ENCODE data around the gene DNALI1.
"Not testable (repeated sequence)": the region's sequence is repeated elsewhere in the genome, so short reads cannot be mapped to it uniquely, and the experiment has no call there.

DNALI1 gene

GRCh38 chr1:37517569-37517968 lies 39.2 kb upstream of the DNALI1 start:
- H3K27me3 ChIP-seq (ENCODE audit: insufficient read depth, low read depth, severe bottlenecking), result no peaks in the 10 kb centered on the region
- peaks cover 8% of the 10 kb centered on the region for H3K36me3 ChIP-seq
- no peak overlapping the region for H3K27ac ChIP-seq
- no peak for TF ChIP-seq CTCF (IDR thresholded peaks at IDR 0.05; ENCODE audit: low read depth, low read length)
- H3K4me3 ChIP-seq (ENCODE audit: low read depth, low read length), result no peak overlapping the region
- no peaks in the 10 kb centered on the region for H3K9me3 ChIP-seq (ENCODE audit: severe bottlenecking)
- no peak for DNase-seq

- H3K27me3 ChIP-seq (ENCODE audit: insufficient read depth, low read depth, severe bottlenecking); H3K36me3 ChIP-seq; DNase-seq; H3K9me3 ChIP-seq (ENCODE audit: severe bottlenecking); H3K27ac ChIP-seq; H3K4me3 ChIP-seq (ENCODE audit: low read depth, low read length): not testable (repeated sequence)
These were observed 38.5 kb upstream of the DNALI1 start for GRCh38 chr1:37518241-37518640.

DNA sequence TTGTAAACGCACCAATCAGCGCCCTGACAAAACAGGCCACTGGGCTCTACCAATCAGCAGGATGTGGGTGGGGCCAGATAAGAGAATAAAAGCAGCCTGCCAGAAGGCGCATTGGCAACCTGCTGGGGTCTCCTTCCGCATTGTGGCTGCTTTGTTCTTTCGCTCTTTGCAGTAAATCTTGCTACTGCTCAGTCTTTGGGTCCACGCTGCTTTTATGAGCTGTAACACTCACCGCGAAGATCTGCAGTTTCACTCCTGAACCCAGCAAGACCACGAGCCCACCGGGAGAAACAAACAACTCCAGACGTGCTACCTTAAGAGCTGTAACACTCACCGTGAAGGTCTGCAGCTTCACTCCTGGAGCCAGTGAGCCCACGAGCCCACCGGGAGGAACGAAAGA lies 37.8 kb upstream of the DNALI1 start:
- H3K36me3 ChIP-seq; H3K9me3 ChIP-seq (ENCODE audit: severe bottlenecking): not testable (repeated sequence)

DNA sequence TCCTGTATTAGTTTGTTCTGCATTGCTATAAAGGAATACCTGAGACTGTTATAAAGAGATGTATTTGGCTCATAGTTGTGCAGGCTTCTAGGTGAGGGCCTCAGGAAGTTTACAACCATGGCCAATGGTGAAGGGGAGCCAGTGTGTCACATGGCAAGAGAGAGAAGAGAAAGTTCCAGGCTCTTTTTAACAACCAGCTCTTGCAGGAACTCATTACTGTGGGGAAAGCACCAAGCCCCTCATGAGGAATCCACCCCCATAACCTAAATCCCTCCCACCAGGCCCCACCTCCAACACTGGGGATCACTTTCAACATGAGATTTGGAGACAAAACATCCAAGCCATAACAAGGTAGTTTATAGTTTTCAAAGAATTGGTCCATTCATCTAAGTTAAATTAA lies 37.1 kb upstream of the DNALI1 start:
- TF ChIP-seq CTCF (IDR thresholded peaks at IDR 0.05; ENCODE audit: low read depth, low read length), result no peak
- no peak for DNase-seq

More for the DNA sequence above, 37.8 kb upstream of the DNALI1 start:
- not testable (repeated sequence) for DNase-seq; H3K27ac ChIP-seq; H3K4me3 ChIP-seq (ENCODE audit: low read depth, low read length); H3K27me3 ChIP-seq (ENCODE audit: insufficient read depth, low read depth, severe bottlenecking)

GRCh38 chr1:37529888-37530287 lies 26.9 kb upstream of the DNALI1 start:
- not testable (repeated sequence) for H3K27me3 ChIP-seq (ENCODE audit: insufficient read depth, low read depth, severe bottlenecking); H3K27ac ChIP-seq; H3K4me3 ChIP-seq (ENCODE audit: low read depth, low read length); DNase-seq; H3K36me3 ChIP-seq; H3K9me3 ChIP-seq (ENCODE audit: severe bottlenecking)

More for the DNA sequence above, 37.1 kb upstream of the DNALI1 start:
- Histone ChIP-seq H3K4me3 (ENCODE audit: low read depth, low read length) (no peak overlapping the region), H3K36me3 (no peaks in the 10 kb centered on the region), H3K9me3 (ENCODE audit: severe bottlenecking) (no peaks in the 10 kb centered on the region), H3K27me3 (ENCODE audit: insufficient read depth, low read depth, severe bottlenecking) (no peaks in the 10 kb centered on the region), H3K27ac (no peak overlapping the region)

GRCh38 chr1:37532418-37533156 lies 24.2 kb upstream of the DNALI1 start:
- not testable (repeated sequence) for DNase-seq

GRCh38 chr1:37533317-37534093 lies 23.2 kb upstream of the DNALI1 start:
- H3K9me3 ChIP-seq (ENCODE audit: severe bottlenecking), result no peaks in the 10 kb centered on the region
- H3K27me3 ChIP-seq (ENCODE audit: insufficient read depth, low read depth, severe bottlenecking), result no peaks in the 10 kb centered on the region
- H3K4me3 ChIP-seq (ENCODE audit: low read depth, low read length), result no peak overlapping the region
- H3K36me3 ChIP-seq, result peaks cover 29% of the 10 kb centered on the region
- no peak for DNase-seq
- no peak for TF ChIP-seq CTCF (IDR thresholded peaks at IDR 0.05; ENCODE audit: low read depth, low read length)
- H3K27ac ChIP-seq, result no peak overlapping the region

More at GRCh38 chr1:37532418-37533156, 24.2 kb upstream of the DNALI1 start:
- not testable (repeated sequence) for H3K27ac ChIP-seq; H3K4me3 ChIP-seq (ENCODE audit: low read depth, low read length); H3K27me3 ChIP-seq (ENCODE audit: insufficient read depth, low read depth, severe bottlenecking); H3K9me3 ChIP-seq (ENCODE audit: severe bottlenecking)
- H3K36me3 ChIP-seq, result peaks cover 22% of the 10 kb centered on the region
